Coronary artery (tissue), 2 donors: Measurements from ENCODE around the gene GEMIN4.

Source experiments
- DNase-seq: peaks from one replicate; pipeline ENCODE4 v3.0.0-alpha.2; 2017; ENCODE audit warnings: low spot score
- H3K27ac ChIP-seq, 2 donors: fragments of 200-600 bp; sonication (generic); one replicate each; pipeline ENCODE4 v1.5.1; 2016 to 2019
- H3K4me3 ChIP-seq: fragments of 200-600 bp; sonication (generic); 2 replicates; pipeline ENCODE4 v1.5.1; 2016; ENCODE audit warnings: mild to moderate bottlenecking, moderate library complexity
- TF ChIP-seq, protein P1 (sequence below): fragments of 200-600 bp; sonication (generic); IDR thresholded peaks from one replicate; pipeline ENCODE4 v1.5.1; 2019; ENCODE audit warnings: antibody characterized with exemption

Gene GEMIN4

DNA sequence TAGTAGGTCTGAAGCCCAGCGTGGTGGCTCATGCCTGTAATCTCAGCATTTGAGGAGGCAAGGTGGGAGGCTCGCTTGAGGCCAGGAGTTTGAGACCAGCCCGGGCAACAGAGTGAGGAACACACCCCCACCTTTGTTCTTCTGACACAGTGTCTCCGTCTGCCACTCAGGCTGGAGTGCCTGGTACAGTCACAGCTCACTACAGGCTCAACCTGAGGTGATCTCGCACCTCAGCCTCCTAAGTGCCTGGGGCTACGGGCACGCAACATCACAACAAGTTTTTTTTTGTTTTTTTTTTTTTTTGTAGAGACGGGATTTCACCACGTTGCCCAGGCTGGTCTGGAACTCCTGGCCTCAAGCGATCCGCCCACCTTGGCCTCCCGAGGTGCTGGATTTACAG is 26.3 kb downstream of the GEMIN4 start:
- TF ChIP-seq, protein P1, sequence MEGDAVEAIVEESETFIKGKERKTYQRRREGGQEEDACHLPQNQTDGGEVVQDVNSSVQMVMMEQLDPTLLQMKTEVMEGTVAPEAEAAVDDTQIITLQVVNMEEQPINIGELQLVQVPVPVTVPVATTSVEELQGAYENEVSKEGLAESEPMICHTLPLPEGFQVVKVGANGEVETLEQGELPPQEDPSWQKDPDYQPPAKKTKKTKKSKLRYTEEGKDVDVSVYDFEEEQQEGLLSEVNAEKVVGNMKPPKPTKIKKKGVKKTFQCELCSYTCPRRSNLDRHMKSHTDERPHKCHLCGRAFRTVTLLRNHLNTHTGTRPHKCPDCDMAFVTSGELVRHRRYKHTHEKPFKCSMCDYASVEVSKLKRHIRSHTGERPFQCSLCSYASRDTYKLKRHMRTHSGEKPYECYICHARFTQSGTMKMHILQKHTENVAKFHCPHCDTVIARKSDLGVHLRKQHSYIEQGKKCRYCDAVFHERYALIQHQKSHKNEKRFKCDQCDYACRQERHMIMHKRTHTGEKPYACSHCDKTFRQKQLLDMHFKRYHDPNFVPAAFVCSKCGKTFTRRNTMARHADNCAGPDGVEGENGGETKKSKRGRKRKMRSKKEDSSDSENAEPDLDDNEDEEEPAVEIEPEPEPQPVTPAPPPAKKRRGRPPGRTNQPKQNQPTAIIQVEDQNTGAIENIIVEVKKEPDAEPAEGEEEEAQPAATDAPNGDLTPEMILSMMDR: no peak
- Histone ChIP-seq H3K4me3 (no peak overlapping the region), H3K27ac (no peak overlapping the region)
- no peak for DNase-seq

DNA sequence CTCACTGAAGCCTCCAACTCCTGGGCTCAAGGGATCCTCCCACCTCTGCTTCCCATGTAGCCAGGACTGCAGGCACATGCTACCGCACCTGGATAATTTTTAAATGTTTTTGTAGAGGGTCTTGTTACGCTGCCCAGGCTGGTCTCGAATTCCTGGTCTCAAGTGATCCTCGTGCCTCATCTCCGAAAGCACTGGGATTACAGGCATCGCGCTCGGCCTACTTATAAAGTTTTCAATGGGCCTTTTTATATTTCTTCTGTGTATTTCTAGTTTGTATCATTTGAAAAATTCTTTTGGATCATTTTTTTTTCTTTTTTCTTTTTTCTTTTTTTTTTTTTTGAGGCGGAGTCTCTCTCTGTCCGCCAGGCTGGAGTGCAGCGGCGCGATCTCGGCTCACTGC is 27.0 kb downstream of the GEMIN4 start:
- no peak overlapping the region for H3K4me3 ChIP-seq
- no peak for DNase-seq
- H3K27ac ChIP-seq: no peak overlapping the region
- TF ChIP-seq, protein P1: no peak

DNA sequence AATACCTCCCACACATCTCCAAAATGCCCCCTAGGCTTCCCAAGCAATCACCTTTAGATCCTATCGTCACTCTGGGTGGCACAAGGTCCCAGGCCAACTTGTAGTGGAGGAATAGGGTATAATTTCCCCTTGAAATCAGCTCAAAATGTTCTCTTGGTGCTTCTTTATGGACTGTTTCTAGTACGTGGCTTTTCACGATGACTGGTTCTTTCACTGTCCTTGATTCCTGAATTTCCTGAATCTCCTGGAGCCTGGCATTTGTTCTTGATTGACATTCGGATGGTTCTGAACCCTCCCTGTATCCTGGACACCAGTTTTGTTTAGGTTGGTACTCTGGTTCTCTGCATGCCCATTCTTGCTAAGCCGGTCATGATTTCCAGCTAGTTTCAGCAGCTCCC is 30.5 kb downstream of the GEMIN4 start:
- no peak for DNase-seq
- H3K27ac ChIP-seq: no peak overlapping the region
- no peak overlapping the region for H3K4me3 ChIP-seq
- TF ChIP-seq, protein P1: no peak

DNA sequence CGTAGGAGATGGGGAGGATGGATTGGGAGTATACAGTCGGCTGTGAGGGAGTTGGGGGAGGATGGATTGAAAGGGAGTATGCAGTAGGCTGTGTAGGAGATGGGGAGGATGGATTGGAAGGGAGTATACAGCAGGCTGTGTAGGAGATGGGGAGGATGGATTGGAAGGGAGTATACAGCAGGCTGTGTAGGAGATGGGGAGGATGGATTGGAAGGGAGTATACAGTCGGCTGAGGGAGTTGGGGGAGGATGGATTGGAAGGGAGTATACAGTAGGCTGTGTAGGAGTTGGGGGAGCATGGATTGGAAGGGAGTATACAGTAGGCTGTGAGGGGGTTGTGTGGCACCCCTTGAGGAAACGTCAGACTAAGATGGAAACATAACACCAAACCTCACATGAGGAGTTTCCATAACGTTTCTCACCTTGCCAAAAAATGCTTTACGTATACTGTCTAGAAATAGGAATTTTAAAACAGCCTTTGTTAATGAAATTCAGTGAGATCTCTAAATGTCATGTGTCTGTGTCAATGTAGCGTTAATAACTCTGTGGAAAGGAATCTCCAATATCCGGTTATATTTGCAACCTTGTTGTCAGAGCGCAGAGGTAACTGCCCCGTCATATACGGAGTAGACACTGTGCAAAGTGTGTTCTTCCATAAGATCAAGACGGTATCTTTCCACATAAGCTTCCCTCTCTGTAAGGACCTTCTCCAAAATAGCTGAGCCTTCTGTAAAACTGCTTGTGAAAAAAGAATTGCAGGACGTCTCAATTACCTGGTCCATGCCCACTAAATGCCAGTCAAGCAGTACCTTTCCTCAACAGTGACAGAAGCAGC is 31.1 kb downstream of the GEMIN4 start:
- H3K27ac ChIP-seq: no peak overlapping the region
- H3K4me3 ChIP-seq: no peak overlapping the region
- no peak for DNase-seq
- TF ChIP-seq, protein P1: no peak

DNA sequence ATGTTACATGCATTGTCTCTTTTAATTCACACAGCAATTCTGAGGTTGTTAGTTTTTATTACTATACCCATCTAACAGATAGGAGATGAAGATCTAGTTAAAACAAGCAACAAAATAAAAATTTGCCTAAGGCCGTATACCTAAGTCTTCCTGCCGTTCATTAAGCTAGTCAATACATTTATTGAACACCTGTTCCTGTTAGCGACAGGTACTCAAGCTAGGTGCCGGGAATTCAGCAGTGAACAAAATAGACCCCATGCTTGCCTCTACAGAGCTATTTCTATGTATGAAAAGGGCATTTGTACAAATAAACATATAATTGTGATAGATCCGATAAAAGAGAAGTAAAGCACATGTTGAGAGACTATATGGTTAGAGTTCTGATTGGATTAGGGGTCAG is 34.0 kb downstream of the GEMIN4 start:
- TF ChIP-seq, protein P1: no peak
- Histone ChIP-seq H3K4me3 (no peak overlapping the region), H3K27ac (no peak overlapping the region)
- no peak for DNase-seq

DNA sequence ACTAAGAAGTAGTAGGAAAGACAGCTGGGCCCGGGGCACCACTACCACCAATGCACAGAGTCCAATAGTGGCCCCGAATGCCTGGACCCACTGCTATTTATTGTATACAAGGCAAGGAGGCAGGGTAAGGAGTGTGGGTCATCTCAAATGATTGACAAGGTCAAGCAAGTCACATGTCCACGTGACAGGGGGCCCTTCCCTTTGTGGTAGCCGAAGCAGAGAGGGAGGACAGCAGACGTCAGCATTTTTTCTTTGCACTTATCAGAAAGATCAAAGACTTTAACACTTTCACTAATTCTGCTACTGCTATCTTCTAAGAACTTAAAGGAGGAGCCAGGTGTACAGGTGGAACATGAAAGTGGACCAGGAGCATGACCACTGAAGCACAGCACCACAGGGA is 43.9 kb downstream of the GEMIN4 start:
- H3K4me3 ChIP-seq: no peak overlapping the region
- TF ChIP-seq, protein P1: no peak
- no peak overlapping the region for H3K27ac ChIP-seq
- no peak for DNase-seq

DNA sequence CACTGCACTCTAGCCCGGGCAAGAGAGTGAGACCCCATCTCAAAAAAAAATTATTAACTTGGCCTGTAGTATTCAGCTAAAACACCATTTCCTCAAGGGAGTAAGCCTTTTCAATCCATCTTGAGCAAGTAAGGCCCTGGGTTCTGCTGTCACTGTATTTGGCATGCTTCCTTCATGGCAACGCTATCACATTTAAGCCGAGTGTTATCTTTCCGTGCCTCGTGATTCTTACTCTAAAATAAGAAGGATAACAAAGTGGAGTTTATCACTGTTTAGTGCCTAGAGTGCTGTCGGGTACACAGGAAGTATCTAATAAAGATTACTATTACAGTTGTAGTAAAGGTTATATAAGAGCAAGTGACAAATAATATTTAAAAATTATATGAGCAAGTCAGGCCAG is 46.2 kb downstream of the GEMIN4 start:
- TF ChIP-seq, protein P1: no peak
- DNase-seq: no peak
- no peak overlapping the region for H3K27ac ChIP-seq
- no peak overlapping the region for H3K4me3 ChIP-seq
